GM18951 (cell line): ENCODE results near the gene GADD45GIP1.

Experiments
- POLR2A ChIP-seq: IDR thresholded peaks from 4 replicates; pipeline ENCODE4 v1.6.1; 2011; ENCODE audit warnings: mild to moderate bottlenecking; ENCODE audit not compliant: insufficient read length, insufficient read depth; ENCODE audit errors: extremely low read depth
- in situ Hi-C: fragments of 300-500 bp; cut with MboI; formaldehyde crosslinking; loops from one replicate; pipeline ENCODE4 v1.12.0; 2022; ENCODE audit warnings: low sequenced_read_pairs, mixed read lengths, inconsistent platforms; ENCODE audit not compliant: unreplicated experiment

The GADD45GIP1 gene

GRCh38 chr19:12913851-12914690 lies 43.0 kb downstream of the GADD45GIP1 start:
- in situ Hi-C loops, result no loop called here

GRCh38 chr19:12913011-12913561 lies 43.9 kb downstream of the GADD45GIP1 start:
- TF ChIP-seq POLR2A, result no peak
- in situ Hi-C loops, result no loop called here

More at GRCh38 chr19:12913851-12914690, 43.0 kb downstream of the GADD45GIP1 start:
- no peak for TF ChIP-seq POLR2A

- TF ChIP-seq POLR2A, result no peak
- in situ Hi-C loops, result no loop called here
Measured at GRCh38 chr19:12912571-12912970, 44.5 kb downstream of the GADD45GIP1 start.

- TF ChIP-seq POLR2A, result no peak
- in situ Hi-C loops, result no loop called here
Measured at GRCh38 chr19:12907166-12907565, 49.9 kb downstream of the GADD45GIP1 start.
